ENCODE measurements around the gene PIGR. TPM values are rescaled to one million over a fixed set of nuclear protein-coding genes. Genes with fewer than 3 reads are reported as not detected.

PIGR gene
- total RNA-seq, 1 donor from 2014 or later: 0.25 TPM

GRCh38 chr1:206897175-206897574, 49.1 kb downstream of the PIGR start, which contains the start of gene IL24:
Gene IL24, plus strand, starts transcription at chr1:206897443. Its CDS starts 390 bp downstream, at chr1:206897833.
- Histone ChIP-seq H3K27ac (no peak within 1 kb of the TSS), H3K36me3 (no peaks in the 10 kb centered on the region), H3K4me1 (peaks cover 18% of the 10 kb centered on the region), H3K9me3 (no peaks in the 10 kb centered on the region), H3K4me3 (no peak within 1 kb of the TSS), H3K27me3 (no peaks in the 10 kb centered on the region)
- TF ChIP-seq, protein P1, sequence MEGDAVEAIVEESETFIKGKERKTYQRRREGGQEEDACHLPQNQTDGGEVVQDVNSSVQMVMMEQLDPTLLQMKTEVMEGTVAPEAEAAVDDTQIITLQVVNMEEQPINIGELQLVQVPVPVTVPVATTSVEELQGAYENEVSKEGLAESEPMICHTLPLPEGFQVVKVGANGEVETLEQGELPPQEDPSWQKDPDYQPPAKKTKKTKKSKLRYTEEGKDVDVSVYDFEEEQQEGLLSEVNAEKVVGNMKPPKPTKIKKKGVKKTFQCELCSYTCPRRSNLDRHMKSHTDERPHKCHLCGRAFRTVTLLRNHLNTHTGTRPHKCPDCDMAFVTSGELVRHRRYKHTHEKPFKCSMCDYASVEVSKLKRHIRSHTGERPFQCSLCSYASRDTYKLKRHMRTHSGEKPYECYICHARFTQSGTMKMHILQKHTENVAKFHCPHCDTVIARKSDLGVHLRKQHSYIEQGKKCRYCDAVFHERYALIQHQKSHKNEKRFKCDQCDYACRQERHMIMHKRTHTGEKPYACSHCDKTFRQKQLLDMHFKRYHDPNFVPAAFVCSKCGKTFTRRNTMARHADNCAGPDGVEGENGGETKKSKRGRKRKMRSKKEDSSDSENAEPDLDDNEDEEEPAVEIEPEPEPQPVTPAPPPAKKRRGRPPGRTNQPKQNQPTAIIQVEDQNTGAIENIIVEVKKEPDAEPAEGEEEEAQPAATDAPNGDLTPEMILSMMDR (IDR thresholded peaks at IDR 0.05): no peak
- TF ChIP-seq POLR2AphosphoS5 (IDR thresholded peaks at IDR 0.05; ENCODE audit: insufficient read depth in 1 of 2, low read depth in 1 of 2): no peak
- TF ChIP-seq POLR2A (IDR thresholded peaks at IDR 0.05): no peak
- DNase-seq (ENCODE audit: extremely low spot score in 2 of 2): no peak
- intact Hi-C loops (cut with DNase I): no loop called here

DNA sequence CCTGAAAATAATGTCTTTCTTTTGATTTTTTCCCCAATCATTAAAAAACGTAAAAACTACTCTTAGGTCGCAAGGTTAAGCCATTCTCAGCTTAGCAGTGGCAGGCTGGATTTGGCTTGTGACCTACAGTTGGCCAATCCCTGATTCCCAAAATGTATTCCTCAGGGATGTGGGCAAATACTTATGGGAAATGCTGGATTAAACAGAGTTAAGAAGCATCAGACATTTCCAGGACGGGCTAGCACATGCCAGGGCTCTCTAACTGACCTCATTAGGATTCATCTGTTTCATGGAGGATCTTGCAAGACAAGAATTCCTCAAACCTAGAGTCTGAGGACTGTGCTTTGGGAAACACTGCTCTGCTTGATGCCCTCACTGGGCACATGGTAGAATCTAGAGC, 50.0 kb downstream of the PIGR start:
- no peaks in the 10 kb centered on the region for H3K36me3 ChIP-seq
- H3K9me3 ChIP-seq: no peaks in the 10 kb centered on the region
- no peak overlapping the region for H3K27ac ChIP-seq
- no peak for DNase-seq (ENCODE audit: extremely low spot score in 2 of 2)
- TF ChIP-seq POLR2AphosphoS5 (IDR thresholded peaks at IDR 0.05; ENCODE audit: insufficient read depth in 1 of 2, low read depth in 1 of 2) (no peak), POLR2A (IDR thresholded peaks at IDR 0.05) (no peak)
- TF ChIP-seq, protein P1 (IDR thresholded peaks at IDR 0.05): no peak
- H3K27me3 ChIP-seq: no peaks in the 10 kb centered on the region
- peaks cover 18% of the 10 kb centered on the region for H3K4me1 ChIP-seq
- no peak overlapping the region for H3K4me3 ChIP-seq
- intact Hi-C loops (cut with DNase I): no loop called here

GRCh38 chr1:206895837-206896242, 50.4 kb downstream of the PIGR start:
- DNase-seq (ENCODE audit: extremely low spot score in 2 of 2): no peak
- intact Hi-C loops (cut with DNase I): no loop called here
- H3K27me3 ChIP-seq: no peaks in the 10 kb centered on the region
- no peak for TF ChIP-seq POLR2AphosphoS5 (IDR thresholded peaks at IDR 0.05; ENCODE audit: insufficient read depth in 1 of 2, low read depth in 1 of 2)
- TF ChIP-seq POLR2A (IDR thresholded peaks at IDR 0.05): no peak
- TF ChIP-seq, protein P1 (IDR thresholded peaks at IDR 0.05): no peak
- no peak overlapping the region for H3K27ac ChIP-seq
- peaks cover 21% of the 10 kb centered on the region for H3K4me1 ChIP-seq
- no peaks in the 10 kb centered on the region for H3K9me3 ChIP-seq
- no peaks in the 10 kb centered on the region for H3K36me3 ChIP-seq
- H3K4me3 ChIP-seq: no peak overlapping the region

- intact Hi-C loops (cut with DNase I): no loop called here
- H3K27ac ChIP-seq: no peak overlapping the region
- TF ChIP-seq POLR2AphosphoS5 (IDR thresholded peaks at IDR 0.05; ENCODE audit: insufficient read depth in 1 of 2, low read depth in 1 of 2): no peak
- TF ChIP-seq POLR2A (IDR thresholded peaks at IDR 0.05): no peak
- TF ChIP-seq, protein P1 (IDR thresholded peaks at IDR 0.05): no peak
- H3K27me3 ChIP-seq: no peaks in the 10 kb centered on the region
- H3K36me3 ChIP-seq: no peaks in the 10 kb centered on the region
- H3K4me3 ChIP-seq: no peak overlapping the region
- no peaks in the 10 kb centered on the region for H3K9me3 ChIP-seq
- no peak for DNase-seq (ENCODE audit: extremely low spot score in 2 of 2)
- peaks cover 27% of the 10 kb centered on the region for H3K4me1 ChIP-seq
Observed at GRCh38 chr1:206895325-206895724, 50.9 kb downstream of the PIGR start.

DNA sequence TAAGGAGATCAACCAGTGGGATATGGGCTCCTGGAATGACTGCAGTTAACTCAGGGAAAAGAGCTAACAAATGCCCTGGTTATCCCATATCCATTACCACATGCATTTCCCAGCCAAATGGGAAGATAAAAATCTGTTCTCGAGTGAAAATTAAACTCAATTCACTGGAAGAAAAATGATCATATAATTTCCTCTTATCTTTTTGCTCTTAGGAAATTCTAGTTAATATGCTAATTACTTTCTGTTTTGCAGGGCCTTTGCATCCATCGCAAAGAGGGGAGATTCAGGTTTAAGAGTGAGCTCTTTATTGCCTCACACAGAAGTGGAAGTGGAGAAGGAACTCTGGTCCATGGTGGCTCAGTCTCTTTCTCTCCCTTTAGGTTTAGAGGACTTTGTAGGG, 52.9 kb downstream of the PIGR start:
- TF ChIP-seq, protein P1 (IDR thresholded peaks at IDR 0.05): no peak
- TF ChIP-seq POLR2AphosphoS5 (IDR thresholded peaks at IDR 0.05; ENCODE audit: insufficient read depth in 1 of 2, low read depth in 1 of 2): no peak
- no peak for TF ChIP-seq POLR2A (IDR thresholded peaks at IDR 0.05)
- intact Hi-C loops (cut with DNase I): no loop called here
- H3K27me3 ChIP-seq: no peaks in the 10 kb centered on the region
- no peak overlapping the region for H3K4me3 ChIP-seq
- H3K36me3 ChIP-seq: no peaks in the 10 kb centered on the region
- no peak for DNase-seq (ENCODE audit: extremely low spot score in 2 of 2)
- no peaks in the 10 kb centered on the region for H3K9me3 ChIP-seq
- peaks cover 33% of the 10 kb centered on the region for H3K4me1 ChIP-seq
- H3K27ac ChIP-seq: no peak overlapping the region

Data from vagina (tissue), 2 donors.